Measurements from ENCODE around the gene MRE11. TPM values are rescaled to one million over a fixed set of nuclear protein-coding genes. Genes with fewer than 3 reads are reported as not detected.

MRE11 gene
- total RNA-seq, 1 experiment from 2014 or later = 20.1 TPM

DNA sequence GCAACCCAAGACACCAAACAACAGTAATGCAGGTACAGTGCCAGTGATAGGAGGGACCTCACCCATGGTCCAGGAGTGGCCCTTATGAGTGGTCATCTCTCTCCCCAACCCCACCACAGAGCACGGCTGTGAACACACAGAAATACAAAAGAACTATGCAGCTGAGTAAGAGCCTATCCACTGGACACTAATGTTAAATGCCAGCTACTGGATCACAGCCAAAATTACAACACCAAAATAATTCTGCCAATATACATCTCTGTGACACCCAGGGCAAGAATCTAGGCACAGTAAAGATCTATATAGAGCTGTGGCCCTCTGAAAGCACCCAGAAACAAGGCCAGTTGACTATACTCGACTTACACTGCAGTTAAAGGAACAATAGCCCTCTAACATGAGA is 69.6 kb downstream of the MRE11 start:
- H3K4me1 ChIP-seq (ENCODE audit: insufficient read depth, low read length) = peaks cover 14% of the 10 kb centered on the region
- no peak overlapping the region for H3K4me3 ChIP-seq (ENCODE audit: low read length)
- no peaks in the 10 kb centered on the region for H4K20me1 ChIP-seq (ENCODE audit: low read length)
- POLR2A ChIA-PET (ENCODE audit: unreplicated experiment) = interaction anchor here (0.6 kb wide), 1 partner anchor 528 kb away, joined by 5 read pairs; no protein-coding TSS in a partner anchor
- H3K27me3 ChIP-seq (ENCODE audit: low read length) = no peaks in the 10 kb centered on the region
- H3K9ac ChIP-seq (ENCODE audit: low read length) = no peak overlapping the region
- H3K79me2 ChIP-seq (ENCODE audit: low read length) = no peaks in the 10 kb centered on the region
- H3K9me3 ChIP-seq (ENCODE audit: low read length) = no peaks in the 10 kb centered on the region
- no peak overlapping the region for H2AFZ ChIP-seq (ENCODE audit: low read length)
- CTCF ChIA-PET = no interaction called here
- DNase-seq = no peak
- no peak overlapping the region for H3K27ac ChIP-seq (ENCODE audit: low read length)
- BruUV-seq (replicated peaks) = no TSS peak
- no peaks in the 10 kb centered on the region for H3K9me2 ChIP-seq (replicated peaks; ENCODE audit: low read length)
- no peak overlapping the region for H3K4me2 ChIP-seq (ENCODE audit: low read length)
- no peaks in the 10 kb centered on the region for H3F3A ChIP-seq (ENCODE audit: low read length, unreplicated experiment)
- no peak; the same call in 1 of the 2 replicates for ATAC-seq
- intact Hi-C loops (cut with micrococcal nuclease) = no loop called here
- H3K36me3 ChIP-seq (ENCODE audit: low read depth, low read length) = peaks cover 23% of the 10 kb centered on the region
- no peak for TF ChIP-seq EZH2phosphoT487 (IDR thresholded peaks at IDR 0.05; ENCODE audit: borderline replicate concordance, low read length)
- no peak for TF ChIP-seq EZH2 (IDR thresholded peaks at IDR 0.05; ENCODE audit: low read length, unreplicated experiment)
- TF ChIP-seq CTCF (conservative IDR thresholded peaks at IDR 0.05; ENCODE audit: low read depth, low read length) = no peak

DNA sequence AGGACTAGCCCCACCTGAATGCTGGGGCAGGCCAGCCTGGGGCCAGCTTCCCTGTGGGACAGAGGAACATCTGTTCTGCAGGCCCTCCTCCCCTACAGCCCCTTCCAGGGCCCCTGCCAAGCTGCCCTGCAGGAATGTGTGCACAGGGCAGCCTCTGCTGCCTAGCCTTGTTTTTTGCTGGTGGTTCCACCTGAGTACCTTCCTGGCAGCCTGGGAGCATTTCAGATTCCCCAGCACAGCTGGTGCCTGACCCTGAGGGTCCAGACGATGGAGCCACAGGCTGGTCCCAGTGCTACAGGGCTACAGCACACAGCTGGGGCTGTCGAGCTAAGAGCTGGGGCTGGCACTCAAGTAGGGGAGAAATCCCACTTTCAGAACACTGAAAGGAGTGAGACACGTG is 70.1 kb downstream of the MRE11 start:
- peaks cover 20% of the 10 kb centered on the region for H3K36me3 ChIP-seq (ENCODE audit: low read depth, low read length)
- peaks cover 14% of the 10 kb centered on the region for H3K4me1 ChIP-seq (ENCODE audit: insufficient read depth, low read length)
- no peak overlapping the region for H3K4me3 ChIP-seq (ENCODE audit: low read length)
- no peak for DNase-seq
- no peak for ATAC-seq
- H3K9me2 ChIP-seq (replicated peaks; ENCODE audit: low read length) = no peaks in the 10 kb centered on the region
- H3K9ac ChIP-seq (ENCODE audit: low read length) = no peak overlapping the region
- H3K4me2 ChIP-seq (ENCODE audit: low read length) = no peak overlapping the region
- POLR2A ChIA-PET (ENCODE audit: unreplicated experiment) = no interaction called here
- no peaks in the 10 kb centered on the region for H3K27me3 ChIP-seq (ENCODE audit: low read length)
- no peaks in the 10 kb centered on the region for H4K20me1 ChIP-seq (ENCODE audit: low read length)
- no peaks in the 10 kb centered on the region for H3K9me3 ChIP-seq (ENCODE audit: low read length)
- H2AFZ ChIP-seq (ENCODE audit: low read length) = no peak overlapping the region
- intact Hi-C loops (cut with micrococcal nuclease) = no loop called here
- no peaks in the 10 kb centered on the region for H3K79me2 ChIP-seq (ENCODE audit: low read length)
- TF ChIP-seq EZH2 (IDR thresholded peaks at IDR 0.05; ENCODE audit: low read length, unreplicated experiment) = no peak
- TF ChIP-seq EZH2phosphoT487 (IDR thresholded peaks at IDR 0.05; ENCODE audit: borderline replicate concordance, low read length) = no peak
- no peak for TF ChIP-seq CTCF (conservative IDR thresholded peaks at IDR 0.05; ENCODE audit: low read depth, low read length)
- no peaks in the 10 kb centered on the region for H3F3A ChIP-seq (ENCODE audit: low read length, unreplicated experiment)
- no TSS peak for BruUV-seq (replicated peaks)
- no peak overlapping the region for H3K27ac ChIP-seq (ENCODE audit: low read length)
- CTCF ChIA-PET = no interaction called here

- Histone ChIP-seq H3K4me1 (ENCODE audit: insufficient read depth, low read length) (no peaks in the 10 kb centered on the region), H3K27ac (ENCODE audit: low read length) (no peak overlapping the region), H3K79me2 (ENCODE audit: low read length) (no peaks in the 10 kb centered on the region), H3K36me3 (ENCODE audit: low read depth, low read length) (peaks cover 6% of the 10 kb centered on the region; the same call in 1 of the 2 replicates), H3K27me3 (ENCODE audit: low read length) (no peaks in the 10 kb centered on the region), H3F3A (ENCODE audit: low read length, unreplicated experiment) (no peaks in the 10 kb centered on the region), H3K4me3 (ENCODE audit: low read length) (no peak overlapping the region), H3K9ac (ENCODE audit: low read length) (no peak overlapping the region), H3K9me2 (replicated peaks; ENCODE audit: low read length) (no peaks in the 10 kb centered on the region), H3K4me2 (ENCODE audit: low read length) (no peak overlapping the region), H3K9me3 (ENCODE audit: low read length) (no peaks in the 10 kb centered on the region), H4K20me1 (ENCODE audit: low read length) (no peaks in the 10 kb centered on the region), H2AFZ (ENCODE audit: low read length) (no peak overlapping the region)
- BruUV-seq (replicated peaks) = no TSS peak
- peak; percentile 49; the same call in 1 of the 2 replicates for ATAC-seq
- no peak for DNase-seq
- intact Hi-C loops (cut with micrococcal nuclease) = loop anchor here (10.0 kb wide), 1 partner anchor 493 kb away; no protein-coding TSS in a partner anchor
- POLR2A ChIA-PET (ENCODE audit: unreplicated experiment) = no interaction called here
- CTCF ChIA-PET = interaction anchor here (1.4 to 1.7 kb wide), 2 partner anchors 523 to 568 kb away, joined by 4 to 32 read pairs; partner anchors contain the start of gene VSTM5
- TF ChIP-seq EZH2 (IDR thresholded peaks at IDR 0.05; ENCODE audit: low read length, unreplicated experiment) (no peak), CTCF (conservative IDR thresholded peaks at IDR 0.05; ENCODE audit: low read depth, low read length) (no peak), EZH2phosphoT487 (IDR thresholded peaks at IDR 0.05; ENCODE audit: borderline replicate concordance, low read length) (no peak)
Observed at GRCh38 chr11:94418123-94418765, 75.4 kb downstream of the MRE11 start.
